ENCODE measurements around the gene TAF10. TPM values are rescaled to one million over a fixed set of nuclear protein-coding genes. Genes with fewer than 3 reads are reported as not detected.

The TAF10 gene
- total RNA-seq, 6 experiments from 2014 or later: 47.3 to 81.9 (median 60.4) TPM

- no peaks in the 10 kb centered on the region for H3K36me3 ChIP-seq
- DNase-seq: no peak
- H3K27me3 ChIP-seq: no peaks in the 10 kb centered on the region
- no peaks in the 10 kb centered on the region for H3K9me3 ChIP-seq
- WGBS (ENCODE audit: insufficient coverage, low coverage, low lambda C conversion rate, missing lambda C conversion rate): 75% methylated on average over 4 of the region's 24 CpGs
- H3K4me1 ChIP-seq: peaks cover 0 to 6% (median under 1%) of the 10 kb centered on the region in 4 donors
- intact Hi-C loops (cut with DNase I): no loop called here
- TF ChIP-seq CTCF (IDR thresholded peaks at IDR 0.05): no peak
- no peak for TF ChIP-seq POLR2A (IDR thresholded peaks at IDR 0.05)
- H3K27ac ChIP-seq: no peak overlapping the region
- H3K4me3 ChIP-seq: no peak overlapping the region
- no peak for ATAC-seq
Measured at GRCh38 chr11:6629573-6629891, 17.5 kb upstream of the TAF10 start.

- Histone ChIP-seq H3K27me3 (no peaks in the 10 kb centered on the region), H3K27ac (no peak overlapping the region), H3K4me3 (no peak overlapping the region), H3K4me1 (no peaks in the 10 kb centered on the region), H3K36me3 (no peaks in the 10 kb centered on the region), H3K9me3 (no peaks in the 10 kb centered on the region)
- WGBS (ENCODE audit: insufficient coverage, low coverage, low lambda C conversion rate, missing lambda C conversion rate): 80% methylated on average over 1 of the region's 4 CpGs
- intact Hi-C loops (cut with DNase I): no loop called here
- DNase-seq (no peak), ATAC-seq (no peak)
- TF ChIP-seq POLR2A (IDR thresholded peaks at IDR 0.05) (no peak), CTCF (IDR thresholded peaks at IDR 0.05) (no peak)
Measured at GRCh38 chr11:6628526-6628925, 16.5 kb upstream of the TAF10 start.

- Histone ChIP-seq H3K36me3 (no peaks in the 10 kb centered on the region), H3K27ac (no peak overlapping the region), H3K4me1 (no peaks in the 10 kb centered on the region), H3K9me3 (no peaks in the 10 kb centered on the region), H3K4me3 (no peak overlapping the region), H3K27me3 (no peaks in the 10 kb centered on the region)
- ATAC-seq (no peak), DNase-seq (no peak)
- 90% methylated on average over 2 of the region's 2 CpGs for whole genome bisulfite sequencing (ENCODE audit: insufficient coverage, low coverage, low lambda C conversion rate, missing lambda C conversion rate)
- intact Hi-C loops (cut with DNase I): no loop called here
- no peak for TF ChIP-seq CTCF (IDR thresholded peaks at IDR 0.05)
- TF ChIP-seq POLR2A (IDR thresholded peaks at IDR 0.05): no peak
Measured at GRCh38 chr11:6627762-6628241, 15.8 kb upstream of the TAF10 start.

GRCh38 chr11:6626971-6627761 is 15.2 kb upstream of the TAF10 start:
- TF ChIP-seq POLR2A (IDR thresholded peaks at IDR 0.05) (no peak), CTCF (IDR thresholded peaks at IDR 0.05) (no peak)
- H3K27ac ChIP-seq: no peak overlapping the region
- H3K4me3 ChIP-seq: no peak overlapping the region
- H3K9me3 ChIP-seq: no peaks in the 10 kb centered on the region
- no peaks in the 10 kb centered on the region for H3K27me3 ChIP-seq
- ATAC-seq (no peak), DNase-seq (no peak)
- no peaks in the 10 kb centered on the region for H3K36me3 ChIP-seq
- WGBS (ENCODE audit: insufficient coverage, low coverage, low lambda C conversion rate, missing lambda C conversion rate): 75% methylated on average over 8 of the region's 19 CpGs
- no peaks in the 10 kb centered on the region for H3K4me1 ChIP-seq
- intact Hi-C loops (cut with DNase I): no loop called here

Measured in right lobe of liver (tissue), 6 donors.